WERI-Rb-1 (cell line): ENCODE results near the gene SLC25A21.

Experiments
- DNase-seq: peaks from one replicate; pipeline ENCODE4 v3.0.0-alpha.2; 2020
- H3K27ac ChIP-seq: fragments of 250-450 bp; sonication (Bioruptor Pico); 2 replicates; pipeline ENCODE4 v1.5.1; 2020; ENCODE audit warnings: mild to moderate bottlenecking, moderate library complexity
- H3K27me3 ChIP-seq: fragments of 250-450 bp; sonication (Bioruptor Pico); 2 replicates; pipeline ENCODE4 v1.5.1; 2021; ENCODE audit warnings: mild to moderate bottlenecking, low read depth, moderate library complexity; ENCODE audit not compliant: insufficient read depth, severe bottlenecking
- H3K36me3 ChIP-seq: fragments of 250-450 bp; sonication (Bioruptor Pico); 2 replicates; pipeline ENCODE4 v1.5.1; 2020; ENCODE audit warnings: mild to moderate bottlenecking, moderate library complexity
- H3K4me3 ChIP-seq: 2 replicates; pipeline ENCODE4 v1.5.1; 2011; ENCODE audit warnings: low read depth, mild to moderate bottlenecking, control low read depth, low read length
- H3K9me3 ChIP-seq: fragments of 250-450 bp; sonication (Bioruptor Pico); 2 replicates; pipeline ENCODE4 v1.5.1; 2021; ENCODE audit warnings: mild to moderate bottlenecking, moderate library complexity; ENCODE audit not compliant: severe bottlenecking
- TF ChIP-seq, protein P1 (sequence below): IDR thresholded peaks from 2 replicates; pipeline ENCODE4 v1.5.1; 2011; ENCODE audit warnings: low read depth, mild to moderate bottlenecking, control low read depth, inconsistent platforms, low read length

Gene SLC25A21

GRCh38 chr14:36859119-36859518 is 313.3 kb downstream of the SLC25A21 start:
- no peak for DNase-seq
- no peak overlapping the region for H3K27ac ChIP-seq
- peaks cover 44% of the 10 kb centered on the region for H3K27me3 ChIP-seq
- TF ChIP-seq, protein P1, sequence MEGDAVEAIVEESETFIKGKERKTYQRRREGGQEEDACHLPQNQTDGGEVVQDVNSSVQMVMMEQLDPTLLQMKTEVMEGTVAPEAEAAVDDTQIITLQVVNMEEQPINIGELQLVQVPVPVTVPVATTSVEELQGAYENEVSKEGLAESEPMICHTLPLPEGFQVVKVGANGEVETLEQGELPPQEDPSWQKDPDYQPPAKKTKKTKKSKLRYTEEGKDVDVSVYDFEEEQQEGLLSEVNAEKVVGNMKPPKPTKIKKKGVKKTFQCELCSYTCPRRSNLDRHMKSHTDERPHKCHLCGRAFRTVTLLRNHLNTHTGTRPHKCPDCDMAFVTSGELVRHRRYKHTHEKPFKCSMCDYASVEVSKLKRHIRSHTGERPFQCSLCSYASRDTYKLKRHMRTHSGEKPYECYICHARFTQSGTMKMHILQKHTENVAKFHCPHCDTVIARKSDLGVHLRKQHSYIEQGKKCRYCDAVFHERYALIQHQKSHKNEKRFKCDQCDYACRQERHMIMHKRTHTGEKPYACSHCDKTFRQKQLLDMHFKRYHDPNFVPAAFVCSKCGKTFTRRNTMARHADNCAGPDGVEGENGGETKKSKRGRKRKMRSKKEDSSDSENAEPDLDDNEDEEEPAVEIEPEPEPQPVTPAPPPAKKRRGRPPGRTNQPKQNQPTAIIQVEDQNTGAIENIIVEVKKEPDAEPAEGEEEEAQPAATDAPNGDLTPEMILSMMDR, result no peak
- H3K4me3 ChIP-seq, result no peak overlapping the region
- no peaks in the 10 kb centered on the region for H3K36me3 ChIP-seq
- no peaks in the 10 kb centered on the region for H3K9me3 ChIP-seq

DNA sequence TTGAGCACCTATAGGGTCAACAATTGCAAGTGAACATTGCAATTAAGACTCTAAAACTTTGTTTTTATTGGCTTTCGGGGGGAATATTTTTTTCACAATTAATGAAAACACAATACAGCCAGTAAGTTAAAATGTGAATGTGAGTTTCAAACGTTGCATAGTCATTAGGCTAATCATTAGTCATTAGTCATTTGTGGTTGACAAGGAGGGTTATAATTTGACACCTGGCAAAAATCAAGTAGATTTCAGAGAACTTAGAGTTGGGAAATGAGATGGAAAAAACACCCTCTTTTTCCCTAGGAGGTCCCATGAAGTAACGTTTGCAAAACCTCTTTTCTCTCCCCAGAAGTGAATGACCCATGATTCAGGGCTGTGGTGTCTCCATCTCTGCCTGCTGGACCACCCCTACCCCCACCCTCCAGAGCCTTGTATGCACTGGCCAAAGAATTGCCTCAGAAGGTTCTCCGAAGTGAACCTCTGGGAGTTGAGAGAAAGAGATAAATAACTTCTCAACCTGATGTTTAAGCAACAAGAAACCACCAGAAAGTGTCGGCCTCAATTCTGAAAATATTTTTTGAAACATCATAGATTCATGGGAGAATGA is 314.5 kb downstream of the SLC25A21 start:
- peaks cover 52% of the 10 kb centered on the region for H3K27me3 ChIP-seq
- DNase-seq, result no peak
- H3K36me3 ChIP-seq, result no peaks in the 10 kb centered on the region
- no peak overlapping the region for H3K27ac ChIP-seq
- H3K9me3 ChIP-seq, result no peaks in the 10 kb centered on the region
- TF ChIP-seq, protein P1, result no peak
- no peak overlapping the region for H3K4me3 ChIP-seq

DNA sequence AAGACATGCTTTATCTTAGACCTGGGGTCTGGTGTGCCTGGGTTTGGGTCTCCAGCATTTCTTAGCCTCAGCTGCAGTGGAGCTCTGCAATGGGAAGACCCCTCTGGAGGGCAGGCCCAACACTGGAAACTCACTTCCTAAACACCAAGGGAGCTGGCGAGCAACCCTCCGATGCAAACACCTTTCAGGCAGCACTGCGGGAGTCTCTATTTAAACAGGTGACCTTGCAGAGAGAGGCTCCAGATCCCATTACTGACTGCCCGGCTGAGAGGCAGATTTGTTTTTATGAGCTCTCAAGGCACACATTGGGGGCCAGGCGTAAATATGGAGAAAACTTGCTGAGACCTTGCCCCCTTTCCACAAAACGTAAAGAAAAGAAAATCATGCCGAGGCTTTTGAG is 315.3 kb downstream of the SLC25A21 start:
- no peak overlapping the region for H3K4me3 ChIP-seq
- H3K36me3 ChIP-seq, result no peaks in the 10 kb centered on the region
- no peak for DNase-seq
- no peaks in the 10 kb centered on the region for H3K9me3 ChIP-seq
- TF ChIP-seq, protein P1, result no peak
- H3K27ac ChIP-seq, result no peak overlapping the region
- H3K27me3 ChIP-seq, result peaks cover 58% of the 10 kb centered on the region

DNA sequence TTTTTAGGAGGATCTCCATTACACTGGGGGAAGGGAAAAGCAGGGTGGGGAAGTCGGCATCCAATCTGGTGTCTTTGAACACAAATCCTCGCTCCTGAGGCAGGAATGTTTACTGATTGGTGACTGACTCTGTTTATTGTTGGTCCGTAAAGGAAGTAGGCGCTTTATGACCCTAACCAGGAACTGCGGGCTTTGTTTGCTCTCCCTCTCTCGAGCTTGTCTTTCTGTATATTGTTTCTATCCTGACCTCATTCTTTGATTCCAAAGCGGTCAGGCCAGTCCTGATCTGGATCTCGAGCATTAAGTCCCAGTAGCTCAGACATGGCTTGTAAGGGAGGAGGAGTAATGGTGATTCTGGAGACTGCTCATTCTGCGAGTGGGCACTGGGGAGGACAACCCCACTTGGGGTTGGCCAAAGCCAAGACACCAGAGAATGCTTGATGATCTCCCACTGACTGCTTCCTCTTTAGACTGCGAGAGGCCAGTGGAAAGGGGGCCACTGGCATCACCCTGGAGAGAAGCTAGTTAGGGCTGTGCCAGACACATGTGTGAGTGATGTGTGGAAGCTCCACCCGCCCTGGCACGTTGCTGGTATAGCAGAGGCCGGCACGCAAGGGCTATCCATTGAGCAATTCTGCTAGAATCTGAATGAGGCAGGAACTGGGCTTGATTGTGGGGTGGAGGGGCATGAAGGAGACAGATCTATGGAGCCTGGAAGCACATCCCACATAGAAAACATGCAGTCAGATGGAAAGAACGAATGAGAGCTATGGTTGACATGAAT is 316.1 kb downstream of the SLC25A21 start:
- Histone ChIP-seq H3K9me3 (no peaks in the 10 kb centered on the region), H3K27ac (no peak overlapping the region), H3K36me3 (no peaks in the 10 kb centered on the region), H3K27me3 (peaks cover 63% of the 10 kb centered on the region), H3K4me3 (no peak overlapping the region)
- no peak for DNase-seq
- TF ChIP-seq, protein P1, result no peak

- TF ChIP-seq, protein P1, result no peak
- peaks cover 63% of the 10 kb centered on the region for H3K27me3 ChIP-seq
- no peaks in the 10 kb centered on the region for H3K9me3 ChIP-seq
- no peaks in the 10 kb centered on the region for H3K36me3 ChIP-seq
- DNase-seq, result no peak
- no peak overlapping the region for H3K27ac ChIP-seq
- no peak overlapping the region for H3K4me3 ChIP-seq
Observed at GRCh38 chr14:36855396-36855795, 317.0 kb downstream of the SLC25A21 start.
